Body of pancreas (tissue), 4 donors: ENCODE measurements around the gene TRAPPC2. TPM values are rescaled to one million over a fixed set of nuclear protein-coding genes. Genes with fewer than 3 reads are reported as not detected.

Source experiments
- ATAC-seq: fragments of 150-250 bp; one replicate; pipeline ENCODE4 v1.9.1; 2016
- DNase-seq, 4 donors: peaks; one replicate each; pipeline ENCODE4 v3.0.0-alpha.2; 2019
- H3K27ac ChIP-seq, 4 donors: fragments of 200-600 bp; sonication (generic); 1 replicate in 3 of 4; 2 replicates in 1 of 4; pipeline versions ENCODE4 v1.5.1 to v1.6.1; 2016 to 2019; ENCODE audit warnings: mild to moderate bottlenecking in 1 of 4, mixed read lengths in 1 of 4, moderate library complexity in 1 of 4
- H3K27me3 ChIP-seq, 2 donors: fragments of 200-600 bp; sonication (generic); one replicate each; pipeline ENCODE4 v1.6.0; 2016; ENCODE audit warnings: mild to moderate bottlenecking in 1 of 2
- H3K36me3 ChIP-seq, 2 donors: fragments of 200-600 bp; sonication (generic); replicated peaks in 1 of 2; 2 replicates each; pipeline ENCODE4 v1.5.1; 2016; ENCODE audit warnings: low read depth in 2 of 2; ENCODE audit not compliant: insufficient read depth in 1 of 2
- H3K4me1 ChIP-seq: fragments of 200-600 bp; sonication (generic); one replicate; pipeline ENCODE4 v1.6.0; 2016
- H3K4me3 ChIP-seq, 2 donors: fragments of 200-600 bp; sonication (generic); 1 replicate in 1 of 2; 2 replicates in 1 of 2; pipeline ENCODE4 v1.5.1; 2016 to 2019
- H3K9me3 ChIP-seq, 3 donors: fragments of 200-600 bp; sonication (generic); 1 replicate in 2 of 3; 2 replicates in 1 of 3; pipeline ENCODE4 v1.5.1; 2016
- CTCF ChIP-seq, 7 experiments: fragments of 450-650 bp in 4 of 7; fragments of 200-600 bp in 3 of 7; sonication (generic) in 3 of 7; IDR thresholded peaks; one replicate each; pipeline ENCODE4 v1.5.1; 2016 to 2019; ENCODE audit warnings: antibody characterized with exemption in 7 of 7
- POLR2A ChIP-seq, 3 donors: fragments of 450-650 bp; IDR thresholded peaks; one replicate each; pipeline ENCODE4 v1.6.1; 2016; ENCODE audit warnings: antibody characterized with exemption in 3 of 3, mild to moderate bottlenecking in 2 of 3
- WGBS, 2 donors: methylation state at CpG; one replicate each; pipeline ENCODE4 v1.1.5; 2017; 5-methylcytosine and 5-hydroxymethylcytosine counted together
- intact Hi-C: fragments of 100-400 bp; cut with DNase I; formaldehyde crosslinking; loops from one replicate; pipeline ENCODE4 v1.15.1; 2023
- total RNA-seq, 2 donors: library from RNA; depleted of rRNA; stranded (reverse); fragments of >200 nt; gene quantifications; one replicate each; pipeline ENCODE4 v1.1.0, GENCODE V29; 2016

Gene TRAPPC2
- total RNA-seq = 10 to 100 TPM; 14.5 to 28.5 TPM

DNA sequence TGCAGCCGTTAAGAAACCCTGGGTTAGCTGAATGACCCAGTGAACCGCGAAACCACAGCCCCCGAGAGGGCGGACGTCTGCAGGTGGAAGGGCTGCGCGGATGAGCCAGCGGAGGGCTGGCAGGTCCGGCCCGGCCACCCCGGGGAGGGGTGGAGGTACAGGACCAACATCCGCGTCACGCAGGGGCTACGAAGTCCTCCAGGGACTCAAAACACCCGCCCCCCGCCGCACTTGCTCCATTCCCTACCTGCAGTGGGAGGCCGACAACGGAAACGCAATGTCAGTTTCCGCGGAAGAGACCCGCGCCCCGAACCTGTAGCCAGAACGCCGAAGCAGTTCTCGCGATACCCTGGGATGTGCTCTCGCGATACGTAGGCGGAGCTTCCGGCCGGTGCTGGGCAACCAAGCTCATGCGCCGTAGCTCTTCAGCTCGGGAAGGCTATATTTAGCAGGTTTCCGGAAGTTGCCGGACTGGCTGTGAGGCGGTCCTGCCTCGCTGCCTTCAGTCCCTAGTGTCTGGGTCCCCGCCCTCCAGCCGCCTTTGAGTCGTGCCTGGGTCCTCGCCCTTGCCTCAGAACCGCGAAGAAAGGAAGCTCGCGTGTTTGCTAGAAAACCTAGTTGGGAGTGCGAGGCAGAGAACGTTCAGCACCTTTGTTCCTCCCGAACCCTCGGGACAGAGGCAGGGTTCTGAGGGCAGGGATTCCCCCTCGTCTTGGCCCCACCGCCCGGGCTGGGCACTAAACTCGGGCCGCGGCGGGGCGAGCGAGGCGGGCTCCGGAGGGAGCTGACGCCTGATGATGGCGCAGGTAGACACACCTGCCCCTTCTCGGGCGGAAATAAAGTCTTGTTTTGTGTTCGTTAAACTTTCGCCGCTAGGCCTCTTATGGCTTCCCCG, at the start of gene TRAPPC2, which contains the start of gene OFD1:
TRAPPC2 (minus strand) TSS at position 343 of the 895 bp plus-strand sequence. CDS start 14,657 bp downstream, outside the sequence.
OFD1 (plus strand) TSS at position 471 of the 895 bp plus-strand sequence; CDS start at position 795, 324 bp downstream.
- Histone ChIP-seq H3K36me3 (no peaks in the 10 kb centered on the region), H3K27me3 (no peaks in the 10 kb centered on the region), H3K4me1 (peaks cover 33% of the 10 kb centered on the region), H3K27ac (peak within 1 kb of the TSS; percentile 89 to 97 (median 92)), H3K9me3 (no peaks in the 10 kb centered on the region), H3K4me3 (peak within 1 kb of the TSS; percentile 43 to 92)
- peak; percentile 95 for ATAC-seq
- 0% methylated on average over 6 to 64 of the region's 75 CpGs for WGBS, 2 donors
- DNase-seq = peak; percentile 91 to 98 (median 96)
- intact Hi-C loops = no loop called here
- TF ChIP-seq POLR2A (IDR thresholded peaks at IDR 0.05) = peak; percentile 98 to 99 (median 99)
- TF ChIP-seq CTCF (IDR thresholded peaks at IDR 0.05) = peak in 1 of 7 experiments; percentile 9

GRCh38 chrX:13780868-13781427, 46.5 kb upstream of the TRAPPC2 start:
- Histone ChIP-seq H3K9me3 (no peaks in the 10 kb centered on the region), H3K27ac (no peak overlapping the region), H3K36me3 (no peaks in the 10 kb centered on the region), H3K4me3 (no peak overlapping the region), H3K27me3 (no peaks in the 10 kb centered on the region), H3K4me1 (no peaks in the 10 kb centered on the region)
- intact Hi-C loops = no loop called here
- TF ChIP-seq CTCF (IDR thresholded peaks at IDR 0.05) (no peak), POLR2A (IDR thresholded peaks at IDR 0.05) (no peak)
- ATAC-seq (no peak), DNase-seq (no peak)
- WGBS, 2 donors = 57 to 78% methylated on average over 4 to 7 of the region's 7 CpGs

DNA sequence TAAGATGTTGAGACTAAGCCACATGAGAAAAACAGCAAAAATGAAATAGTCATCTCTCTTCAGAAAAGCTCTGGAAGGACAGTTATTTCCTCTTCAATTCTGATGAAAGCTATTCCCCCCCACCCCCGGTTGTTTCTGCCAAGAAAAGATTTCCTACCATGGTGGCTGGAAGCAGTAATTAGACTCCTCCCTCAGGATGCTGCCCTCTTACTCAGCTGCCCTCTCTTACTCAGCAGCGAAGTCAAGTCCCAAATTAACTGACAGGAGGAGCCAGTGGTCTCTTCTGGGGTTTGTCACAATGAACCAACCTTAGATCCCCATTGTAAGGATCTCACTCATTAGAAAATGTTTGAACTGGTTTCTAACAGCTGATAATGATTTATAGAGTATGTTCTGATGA, 44.5 kb upstream of the TRAPPC2 start:
- 20 to 56% methylated on average over 1 to 2 of the region's 2 CpGs for WGBS, 2 donors

DNA sequence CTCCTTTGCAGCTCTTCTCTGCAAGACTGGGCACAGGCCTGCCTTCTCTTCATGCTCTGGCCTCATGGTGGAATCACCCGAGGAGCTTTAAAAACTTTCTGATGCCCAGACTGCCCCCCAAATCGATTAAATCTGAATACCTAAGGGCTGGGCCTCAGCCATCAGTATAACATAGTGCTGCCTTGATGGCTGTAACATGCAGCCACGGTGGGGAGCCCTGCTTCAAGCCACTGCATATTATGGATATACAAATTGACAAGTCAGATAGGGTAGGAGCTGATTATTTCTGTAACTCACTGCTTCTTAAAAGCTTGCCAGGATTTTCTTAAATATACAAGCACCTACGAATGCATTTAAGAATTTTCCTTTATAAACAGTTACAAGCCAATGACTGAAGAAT, 42.0 kb upstream of the TRAPPC2 start:
- DNase-seq = no peak
- Histone ChIP-seq H3K4me3 (no peak overlapping the region), H3K36me3 (no peaks in the 10 kb centered on the region), H3K9me3 (no peaks in the 10 kb centered on the region), H3K27ac (no peak overlapping the region), H3K27me3 (no peaks in the 10 kb centered on the region), H3K4me1 (no peaks in the 10 kb centered on the region)
- intact Hi-C loops = no loop called here
- ATAC-seq = no peak
- no peak for TF ChIP-seq CTCF (IDR thresholded peaks at IDR 0.05)
- TF ChIP-seq POLR2A (IDR thresholded peaks at IDR 0.05) = no peak
- 22 to 41% methylated on average over 1 to 2 of the region's 4 CpGs for WGBS, 2 donors

More for the DNA sequence above, 44.5 kb upstream of the TRAPPC2 start:
- Histone ChIP-seq H3K4me1 (no peaks in the 10 kb centered on the region), H3K27me3 (no peaks in the 10 kb centered on the region), H3K9me3 (no peaks in the 10 kb centered on the region), H3K4me3 (no peak overlapping the region), H3K27ac (no peak overlapping the region), H3K36me3 (no peaks in the 10 kb centered on the region)
- DNase-seq = no peak
- intact Hi-C loops = no loop called here
- TF ChIP-seq CTCF (IDR thresholded peaks at IDR 0.05) (no peak), POLR2A (IDR thresholded peaks at IDR 0.05) (no peak)
- ATAC-seq = no peak
